ENCODE data around the gene ZFAND4.
"Not testable (repeated sequence)": the region's sequence is repeated elsewhere in the genome, so short reads cannot be mapped to it uniquely, and the experiment has no call there.

The ZFAND4 gene

DNA sequence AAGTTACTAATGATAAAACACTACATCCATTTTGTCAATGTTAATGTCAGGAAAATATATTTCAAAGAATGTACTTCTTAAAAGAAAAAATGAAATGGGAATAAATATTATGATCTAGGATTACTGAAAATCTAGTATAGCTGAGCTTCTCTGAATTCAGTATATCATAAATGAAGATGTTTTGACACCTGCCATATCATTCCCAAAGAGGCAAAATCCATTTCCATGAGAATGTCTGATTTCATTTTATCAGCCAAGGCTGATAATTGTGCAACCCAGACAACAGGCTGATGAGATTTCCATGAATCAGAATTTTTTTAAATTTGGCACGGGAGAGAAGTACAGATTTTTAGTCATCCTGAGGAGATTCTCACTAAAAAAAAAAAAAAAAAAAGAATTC is 32.5 kb downstream of the ZFAND4 start:
- no peak for DNase-seq

DNA sequence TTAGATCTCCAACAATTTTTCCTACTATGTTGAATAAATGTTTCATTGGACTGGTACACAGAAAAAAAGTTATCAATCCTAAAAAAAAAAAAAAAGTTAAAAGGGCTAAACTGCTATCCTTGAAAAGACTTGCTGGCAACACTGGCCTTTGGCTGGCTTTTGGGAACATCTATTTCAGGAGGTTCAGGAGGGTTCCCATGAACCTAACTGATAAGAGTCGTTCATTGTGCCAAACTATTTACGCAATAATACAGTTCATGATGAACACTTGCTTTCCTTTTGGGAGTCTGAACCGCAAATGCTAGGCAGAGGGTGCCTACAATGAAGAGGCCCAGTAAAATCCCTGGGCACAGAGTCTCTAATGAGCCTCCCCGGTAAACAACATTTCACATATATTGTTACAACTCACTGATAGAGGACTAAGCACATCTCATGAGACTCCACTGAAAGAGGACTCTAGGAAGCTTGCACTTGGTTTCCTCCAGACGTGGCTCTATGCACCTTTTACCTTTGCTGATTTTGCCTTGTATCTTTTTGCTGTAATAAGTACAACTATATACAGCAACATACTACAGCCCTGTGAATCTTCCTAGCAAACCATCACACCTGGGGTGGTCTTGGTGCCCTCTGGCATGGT is 45.0 kb downstream of the ZFAND4 start:
- DNase-seq: no peak

DNA sequence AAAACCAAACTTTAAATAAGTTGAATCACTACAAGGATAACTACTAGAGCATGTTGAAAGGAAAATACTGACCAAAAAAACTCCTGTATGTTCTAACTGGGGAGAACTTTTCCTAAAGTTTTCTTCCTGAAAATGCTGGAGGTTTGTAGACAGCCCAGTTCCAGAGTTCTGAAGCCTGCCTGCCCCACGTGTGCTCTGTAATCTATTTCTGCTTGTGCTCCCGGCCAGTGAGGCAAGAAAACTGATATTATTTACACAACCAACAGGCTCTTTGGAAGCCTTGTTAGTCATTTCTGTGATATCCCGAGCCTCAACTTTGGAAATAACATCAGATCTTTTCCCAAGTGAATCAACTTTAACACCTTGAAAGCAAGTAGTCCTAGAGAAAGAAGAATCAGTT is 46.7 kb downstream of the ZFAND4 start:
- no peak for DNase-seq

DNA sequence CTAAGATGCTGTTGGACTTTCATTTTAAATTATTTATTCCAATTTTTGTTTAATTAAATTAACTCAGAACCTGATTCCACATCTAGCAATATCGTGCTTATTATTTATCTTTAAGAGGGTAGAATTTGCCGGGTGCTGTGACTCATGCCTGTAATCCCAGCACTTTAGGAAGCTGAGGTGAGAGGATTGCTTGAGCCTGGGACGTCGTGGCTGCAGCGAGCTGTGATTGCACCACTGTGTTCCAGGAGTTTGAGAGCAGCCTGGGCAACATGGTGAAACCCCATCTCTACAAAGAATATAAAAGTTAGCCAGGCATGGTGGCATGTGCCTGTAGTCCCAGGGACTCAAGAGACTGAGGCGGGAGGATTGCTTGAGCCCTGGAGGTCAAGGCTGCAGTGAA is 47.8 kb downstream of the ZFAND4 start:
- no peak for DNase-seq

DNA sequence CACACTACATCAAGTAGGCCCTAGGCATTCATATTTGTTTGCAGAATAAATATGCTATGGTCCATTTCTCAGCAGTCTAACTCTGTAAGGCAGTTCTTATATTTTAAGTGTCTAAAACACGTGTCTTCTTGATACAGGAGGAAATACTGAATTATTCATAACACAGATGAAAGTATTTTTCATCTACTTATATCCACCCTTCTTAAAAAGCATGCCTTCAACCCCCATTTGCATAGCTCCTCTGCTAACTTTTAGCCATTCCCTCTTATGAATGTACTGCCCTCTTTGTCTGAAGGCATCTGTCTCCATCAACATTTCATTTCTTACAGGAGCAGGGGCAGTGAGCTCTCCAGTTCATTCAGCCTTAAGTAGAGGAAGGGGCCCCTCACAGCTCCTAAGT is 57.7 kb downstream of the ZFAND4 start:
- DNase-seq: no peak

DNA sequence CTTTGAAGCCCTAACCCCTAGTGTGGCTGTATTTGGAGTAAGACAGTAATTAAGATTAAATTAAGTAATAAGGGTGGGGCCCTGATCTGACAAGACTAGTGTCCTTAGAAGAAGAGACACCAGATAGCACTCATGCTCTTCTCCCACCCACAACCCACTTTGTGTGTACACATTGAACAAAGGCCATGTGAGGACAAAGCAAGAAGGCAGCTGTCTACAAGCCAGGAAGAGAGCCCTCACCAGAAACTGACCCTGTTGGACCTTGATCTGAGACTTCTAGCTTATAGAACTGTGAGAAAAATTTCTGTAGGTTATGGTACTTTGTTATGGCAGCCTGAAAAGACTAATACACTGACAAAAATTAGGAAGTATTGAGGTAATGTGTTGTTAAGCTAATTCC is 59.8 kb downstream of the ZFAND4 start:
- DNase-seq: no peak

DNA sequence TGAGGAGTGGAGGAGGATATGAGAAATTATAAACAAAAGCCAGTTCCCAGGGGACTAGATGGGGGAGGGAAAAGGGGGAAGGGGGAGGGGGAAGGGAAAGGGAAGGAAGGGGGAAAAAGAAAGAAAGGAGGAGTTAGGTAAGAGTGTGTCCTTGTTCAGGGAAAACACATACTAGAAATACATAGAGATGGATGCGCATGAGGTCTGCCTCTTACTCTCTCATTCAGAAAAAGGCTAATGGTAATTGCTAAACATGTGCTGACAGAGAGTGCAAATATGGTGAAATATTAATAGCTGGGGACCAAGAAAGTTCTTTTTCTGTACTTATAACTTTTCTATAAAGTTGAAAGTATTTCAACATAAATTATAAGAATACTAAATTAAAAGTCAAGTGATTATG is 64.5 kb downstream of the ZFAND4 start:
- DNase-seq: no peak

DNA sequence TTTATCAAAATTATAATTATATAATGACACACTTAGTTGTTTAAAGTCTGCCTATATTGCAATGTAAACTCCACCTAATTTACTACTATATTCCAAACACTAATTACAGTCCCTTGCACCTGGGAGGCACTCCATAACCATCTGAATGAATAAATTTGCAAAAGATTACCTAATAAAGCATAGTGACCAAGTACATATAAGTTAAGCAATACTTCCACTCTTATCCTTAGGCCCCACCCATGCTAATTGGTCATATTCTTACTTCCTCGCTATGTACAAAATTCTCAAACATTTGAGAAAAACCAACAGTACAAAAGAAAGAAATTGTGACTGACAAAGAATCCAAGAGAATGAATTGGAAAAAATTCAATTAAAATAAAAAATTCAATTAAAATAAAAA is 65.3 kb downstream of the ZFAND4 start:
- DNase-seq: no peak

DNA sequence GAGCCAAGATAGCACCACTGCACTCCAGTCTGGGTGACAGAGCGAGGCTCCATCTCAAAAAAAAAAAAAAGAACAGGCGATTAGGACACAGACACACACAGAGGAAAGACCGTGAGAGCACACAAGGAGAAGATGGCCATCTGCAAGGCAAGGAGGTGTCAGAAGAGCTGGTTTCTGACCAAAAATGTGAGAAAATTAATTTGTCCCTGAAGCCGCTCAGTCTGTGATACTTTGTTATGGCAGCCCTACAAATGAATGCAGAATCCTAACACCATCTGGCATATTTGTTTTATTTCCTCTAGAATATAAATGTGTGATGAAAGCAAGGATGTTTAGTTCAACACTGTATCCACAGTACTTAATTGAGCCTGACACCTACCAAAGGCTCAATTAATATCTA is 69.7 kb downstream of the ZFAND4 start:
- no peak for DNase-seq

DNA sequence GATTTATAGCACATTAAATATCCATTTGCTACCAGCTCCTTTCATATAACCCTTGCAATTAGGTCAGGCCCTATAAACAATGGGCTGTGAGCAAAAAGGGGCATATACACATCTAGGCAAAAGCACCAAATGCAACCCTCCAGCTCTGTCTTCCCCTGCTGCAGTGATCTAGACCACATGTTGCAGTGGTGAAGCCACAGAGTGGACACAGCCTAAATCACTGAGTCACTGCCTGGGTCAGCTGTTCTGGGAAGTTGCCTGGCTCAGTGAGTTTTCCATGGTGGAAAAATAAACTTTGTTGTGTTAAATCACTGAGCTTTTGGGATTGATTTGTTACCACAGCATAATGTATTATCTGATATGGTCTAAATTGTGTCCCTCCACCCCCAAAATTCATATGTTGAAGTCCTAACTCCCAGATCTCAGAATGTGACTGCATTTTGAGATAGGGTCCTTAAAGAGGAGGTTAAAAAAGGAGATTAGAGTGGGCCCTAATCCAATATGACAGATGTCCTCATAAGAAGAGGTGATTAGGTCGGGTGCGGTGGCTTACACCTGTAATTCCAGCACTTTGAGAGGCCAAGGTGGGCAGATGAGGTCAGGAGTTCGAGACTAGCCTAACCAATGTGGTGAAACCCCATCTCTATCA is 70.4 kb downstream of the ZFAND4 start:
- DNase-seq: no peak

DNA sequence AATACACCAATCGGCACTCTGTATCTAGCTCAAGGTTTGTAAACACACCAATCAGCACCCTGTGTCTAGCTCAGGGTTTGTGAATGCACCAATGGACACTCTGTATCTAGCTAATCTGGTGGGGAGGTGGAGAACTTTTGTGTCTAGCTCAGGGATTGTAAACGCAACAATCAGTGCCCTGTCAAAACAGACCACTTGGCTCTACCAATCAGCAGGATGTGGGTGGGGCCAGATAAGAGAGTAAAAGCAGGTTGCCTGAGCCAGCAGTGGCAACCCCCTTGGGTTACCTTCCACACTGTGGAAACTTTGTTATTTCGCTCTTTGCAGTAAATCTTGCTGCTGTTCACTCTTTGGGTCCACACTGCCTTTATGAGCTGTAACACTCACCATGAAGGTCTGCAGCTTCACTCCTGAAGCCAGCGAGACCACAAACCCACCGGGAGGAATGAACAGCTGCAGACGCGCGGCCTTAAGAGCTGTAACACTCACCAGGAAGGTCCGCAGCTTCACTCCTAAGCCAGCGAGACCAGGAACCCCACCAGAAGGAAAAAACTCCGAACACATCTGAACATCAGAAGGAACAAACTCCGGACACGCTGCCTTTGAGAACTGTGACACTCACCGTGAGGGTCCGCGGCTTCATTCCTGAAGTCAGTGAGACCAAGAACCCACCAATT is 71.2 kb downstream of the ZFAND4 start:
- DNase-seq: not testable (repeated sequence)

DNA sequence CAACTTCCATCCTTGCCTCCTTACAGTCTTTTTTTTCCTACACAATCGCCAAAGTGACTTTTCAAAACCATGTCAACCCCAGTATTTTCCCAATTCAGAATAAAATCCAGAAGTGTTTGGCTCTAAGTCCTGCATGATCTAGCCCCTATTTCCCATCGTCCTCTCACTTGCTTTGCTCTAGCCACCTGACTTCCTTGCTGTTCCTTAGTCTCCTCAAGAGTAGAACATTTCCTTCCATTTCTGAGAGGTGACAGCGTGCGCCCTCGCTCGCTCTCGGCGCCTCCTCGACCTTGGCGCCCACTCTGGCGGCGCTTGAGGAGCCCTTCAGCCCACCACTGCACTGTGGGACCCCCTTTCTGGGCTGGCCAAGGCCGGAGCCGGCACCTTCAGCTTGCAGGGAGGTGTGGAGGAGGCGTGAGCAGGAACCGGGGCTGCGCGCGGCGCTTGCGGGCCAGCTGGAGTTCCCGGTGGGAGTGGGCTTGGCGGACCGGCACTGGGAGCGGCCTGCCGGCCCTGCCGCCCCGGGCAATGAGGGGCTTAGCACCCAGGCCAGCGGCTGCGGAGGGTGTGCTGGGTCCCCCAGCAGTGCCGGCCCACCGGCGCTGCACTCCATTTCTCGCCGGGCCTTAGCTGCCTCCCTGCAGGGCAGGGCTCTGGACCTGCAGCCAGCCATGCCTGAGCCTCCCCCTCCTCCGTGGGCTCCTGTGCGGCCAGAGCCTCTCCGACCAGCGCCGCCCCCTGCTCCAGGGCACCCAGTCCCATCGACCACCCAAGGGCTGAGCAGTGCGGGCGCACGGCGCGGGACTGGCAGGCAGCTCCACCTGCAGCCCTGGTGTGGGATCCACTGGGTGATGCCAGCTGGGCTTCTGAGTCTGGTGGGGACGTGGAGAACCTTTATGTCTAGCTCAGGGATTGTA is 72.0 kb downstream of the ZFAND4 start:
- DNase-seq: not testable (repeated sequence)

DNA sequence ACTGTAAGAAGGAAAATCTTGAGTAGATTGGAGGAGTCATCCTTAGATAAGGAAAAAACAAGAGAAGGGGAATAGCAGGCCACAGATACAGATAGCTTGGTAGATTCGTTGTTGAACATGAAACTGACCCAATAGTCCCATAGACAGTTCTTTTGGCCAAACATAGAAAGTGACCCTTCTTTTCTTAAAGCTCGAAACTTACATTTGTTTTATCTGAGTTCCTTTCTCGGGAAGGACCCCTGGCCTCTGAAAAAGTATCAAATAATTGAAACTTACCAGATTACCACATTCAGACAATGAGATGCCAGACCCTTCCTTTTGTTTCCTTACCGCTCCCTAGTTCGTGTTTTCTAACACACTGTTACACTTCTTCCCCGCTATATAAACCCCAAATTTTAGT is 72.9 kb downstream of the ZFAND4 start:
- no peak for DNase-seq

DNA sequence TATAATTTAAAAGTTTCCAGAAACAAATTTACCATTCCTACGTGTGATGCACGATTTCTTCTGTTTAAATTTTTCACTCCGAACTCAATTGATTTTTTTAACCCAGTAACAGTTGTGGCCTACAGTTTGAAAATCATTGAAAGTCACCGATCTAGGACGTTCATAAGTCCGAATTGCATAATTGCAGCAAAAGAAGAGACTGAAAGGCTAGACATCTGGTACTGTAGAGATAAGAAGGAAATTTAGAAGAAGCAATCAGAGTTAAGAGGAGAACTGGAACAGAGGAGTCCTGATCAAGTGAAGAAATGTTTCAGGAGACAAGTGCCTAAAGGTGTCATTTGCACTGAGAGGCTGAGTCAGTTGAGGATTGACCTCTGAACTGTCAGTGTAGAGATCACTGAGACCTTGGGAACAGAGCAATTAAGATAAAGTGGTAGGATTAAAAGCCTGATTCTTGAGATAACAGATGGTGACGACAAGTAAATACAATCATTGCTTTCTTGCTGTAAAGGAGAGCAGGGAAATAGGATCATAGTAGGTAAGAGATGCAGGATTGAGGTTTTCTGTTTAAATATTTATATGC is 73.5 kb downstream of the ZFAND4 start:
- DNase-seq: no peak

DNA sequence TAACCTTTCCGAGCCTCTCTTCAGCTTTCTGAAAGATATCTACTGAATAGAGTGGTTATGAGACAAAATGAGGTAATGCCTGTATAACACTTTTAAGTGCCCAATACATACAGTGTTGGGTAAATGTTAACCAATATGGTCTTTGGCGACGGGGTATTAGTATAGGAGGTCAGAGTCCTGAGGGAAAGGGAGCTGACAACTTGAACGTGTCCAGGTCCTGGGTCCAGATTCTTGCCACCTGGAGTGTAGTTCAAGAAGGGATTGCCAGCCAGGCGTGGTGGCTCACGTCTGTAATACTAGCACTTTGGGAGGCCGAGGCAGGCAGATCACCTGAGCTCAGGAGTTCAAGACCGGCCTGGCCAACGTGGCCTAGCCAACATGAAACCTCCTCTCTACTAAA is 76.0 kb downstream of the ZFAND4 start:
- no peak for DNase-seq

DNA sequence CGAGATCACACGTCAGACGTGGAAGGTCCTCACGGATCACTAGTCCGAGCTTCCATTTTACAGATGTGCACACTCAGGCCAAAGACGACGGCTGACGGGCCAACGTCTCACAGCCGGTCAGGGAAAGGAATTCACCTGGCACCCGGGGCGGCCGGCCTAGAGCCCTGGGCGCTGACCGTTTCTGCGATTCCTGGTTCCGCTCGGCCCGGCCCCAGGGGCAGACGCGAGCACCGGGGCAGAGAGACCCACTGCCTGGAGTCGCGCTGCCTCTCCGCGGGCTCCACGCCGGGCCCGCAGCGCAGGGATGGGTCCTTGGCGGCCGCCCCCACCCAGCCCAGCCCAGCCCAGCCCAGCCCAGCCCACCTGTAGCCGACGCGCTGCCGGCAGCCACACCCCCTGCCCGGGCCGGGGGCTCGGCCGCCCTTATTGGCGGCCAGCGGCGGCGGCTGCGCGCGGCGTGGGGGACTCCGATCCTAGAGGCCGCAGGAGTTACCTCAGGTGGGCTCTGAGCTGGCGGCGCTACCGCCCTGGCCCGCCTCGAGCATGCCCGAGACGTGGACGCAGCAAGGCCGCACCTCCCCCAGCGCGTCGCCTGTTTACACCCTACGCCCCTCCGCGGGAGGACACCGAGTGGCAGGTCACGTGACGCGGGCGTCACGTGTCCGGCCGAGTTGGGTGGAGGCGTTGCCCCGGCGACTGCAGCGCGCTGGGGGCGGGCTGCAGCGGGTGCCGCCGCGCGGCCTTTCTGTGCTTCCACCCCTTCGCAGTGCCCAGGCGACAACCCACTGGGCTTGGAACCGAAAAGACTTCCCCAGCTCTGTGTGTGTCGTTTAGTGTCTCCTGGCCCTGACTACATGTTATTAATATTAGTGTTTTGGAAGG is 78.1 kb downstream of the ZFAND4 start:
- DNase-seq: peak; percentile 82

DNA sequence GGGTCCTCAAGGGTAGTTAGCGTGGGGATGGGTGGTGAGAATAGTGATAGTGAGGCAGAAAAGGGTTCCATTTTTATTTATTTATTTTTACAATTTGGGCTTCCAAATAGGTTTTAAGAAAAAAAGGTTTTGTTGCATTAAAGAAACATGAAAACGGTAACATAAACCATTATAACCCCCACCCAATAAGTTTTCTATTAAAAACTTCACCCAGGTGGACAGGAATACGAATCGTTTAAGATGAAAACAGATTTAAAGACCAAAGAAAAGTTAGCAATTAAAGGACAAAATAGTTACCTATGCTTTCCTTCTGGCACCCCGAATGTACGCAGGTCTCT is 78.7 kb downstream of the ZFAND4 start:
- DNase-seq: no peak

DNA sequence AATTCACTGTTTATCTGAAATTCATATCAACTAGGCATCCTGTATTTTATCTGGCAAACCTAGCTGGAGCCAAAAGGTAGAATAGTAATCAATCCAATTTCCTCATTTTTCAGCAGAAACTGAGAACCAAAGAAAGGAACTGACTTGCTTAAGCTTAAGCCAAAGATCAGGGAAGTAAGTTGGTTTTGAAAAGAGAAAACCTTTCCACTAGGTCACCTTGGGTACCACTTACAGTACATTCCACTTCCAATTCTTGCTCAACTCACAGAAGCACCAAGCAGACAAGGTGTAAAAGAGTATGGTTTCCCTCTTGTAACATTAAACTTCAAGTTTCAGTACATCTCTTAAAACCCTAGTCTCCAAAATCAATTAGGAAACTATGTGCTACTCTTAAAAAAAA is 79.6 kb downstream of the ZFAND4 start:
- DNase-seq: no peak

DNA sequence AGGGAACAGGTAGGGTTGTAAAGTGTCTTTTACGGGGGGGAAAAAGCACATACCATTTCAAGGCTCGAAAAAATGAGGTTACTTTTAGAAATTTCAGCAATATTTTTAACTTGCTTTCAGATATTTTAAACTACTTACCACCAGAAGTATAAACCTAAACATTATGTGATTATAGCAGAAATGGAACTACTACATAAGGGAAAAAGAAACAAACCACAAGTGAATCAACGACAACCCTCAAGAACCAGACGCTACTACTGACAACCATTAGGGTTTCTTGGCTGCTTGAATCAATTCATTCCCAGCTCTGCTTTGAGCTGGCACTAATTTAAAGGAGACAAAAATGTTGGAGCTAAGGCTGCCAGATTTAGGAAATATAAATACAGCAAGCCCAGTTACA is 80.1 kb downstream of the ZFAND4 start:
- DNase-seq: no peak

DNA sequence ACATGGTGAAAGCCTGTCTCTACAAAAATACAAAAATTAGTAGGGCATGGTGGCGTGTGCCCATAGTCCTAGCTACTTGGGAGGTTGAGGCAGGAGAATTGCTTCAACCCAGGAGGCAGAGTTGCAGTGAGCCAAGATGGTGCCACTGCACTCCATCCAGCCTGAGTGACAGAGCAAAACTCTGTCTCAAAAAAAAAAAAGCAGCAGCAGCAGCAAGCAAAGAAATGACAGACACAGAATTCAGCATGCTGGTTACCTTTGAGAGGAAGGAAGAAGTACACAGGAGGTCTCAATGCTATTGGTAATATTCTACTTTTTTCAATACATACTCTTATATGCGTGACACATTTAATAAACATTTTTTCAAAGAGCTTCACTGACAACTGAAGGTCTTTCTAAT is 81.3 kb downstream of the ZFAND4 start:
- DNase-seq: no peak

DNA sequence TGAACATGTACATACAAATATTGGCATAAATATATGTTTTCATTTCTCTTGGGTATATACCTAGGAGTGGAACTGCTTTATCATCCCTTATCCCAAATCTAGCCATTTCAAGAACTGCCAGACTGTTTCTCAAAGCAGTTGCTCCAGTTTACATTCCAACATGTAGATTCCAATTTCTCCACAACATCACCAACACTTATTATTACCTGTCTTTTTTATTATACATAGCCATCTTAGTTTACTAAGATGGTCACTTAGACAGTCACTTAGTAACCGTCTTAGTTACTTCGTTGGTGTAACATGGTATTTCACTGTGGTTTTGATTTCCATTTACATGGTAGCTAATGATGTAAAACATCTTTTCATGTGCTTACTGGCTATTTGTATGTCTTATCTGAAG is 82.7 kb downstream of the ZFAND4 start:
- no peak for DNase-seq

DNA sequence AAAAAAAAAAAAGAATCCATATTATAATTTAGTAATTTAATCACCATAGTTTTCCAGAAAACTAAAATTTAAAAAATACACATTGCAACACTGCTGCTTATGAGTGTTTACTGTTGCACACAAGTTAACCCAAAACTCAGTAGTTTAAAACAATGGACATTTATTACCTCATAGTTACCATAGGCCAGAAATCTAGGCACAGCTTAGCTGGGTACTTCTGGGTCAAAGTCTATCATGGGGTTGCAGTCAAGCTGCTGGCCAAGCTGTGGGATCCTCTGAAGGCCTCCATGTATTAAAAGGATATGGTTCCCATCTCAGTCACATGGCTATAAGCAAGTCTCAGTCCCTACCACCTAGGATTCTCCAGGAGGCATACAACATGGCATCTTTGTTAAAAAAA is 83.6 kb downstream of the ZFAND4 start:
- DNase-seq: no peak
